GM12878 (cell line): ENCODE measurements around the gene MLN. TPM values are rescaled to one million over a fixed set of nuclear protein-coding genes. Genes with fewer than 3 reads are reported as not detected.

ENCODE experiments used
- ATAC-seq: fragments of 200-7000 bp; cut with Tn5 transposase; 3 replicates; pipeline ENCODE4 v1.9.1; 2020; ENCODE audit warnings: mild to moderate bottlenecking, moderate library complexity
- BruUV-seq: library from RNA; stranded (reverse); fragments of 400-500 nt; replicated peaks from 2 replicates; lab custom pipeline; 2021; lab: Mats Ljungman, UMichigan
- CTCF ChIA-PET: fragments of 300-600 bp; sonication (Branson Sonifier 250); formaldehyde crosslinking; extraction: SDS; loops from one replicate; lab custom pipeline; 2021; ENCODE audit warnings: inconsistent platforms; lab: Yijun Ruan, JAX
- POLR2A ChIA-PET: fragments of 350-600 bp; formaldehyde crosslinking; extraction: SDS; loops from one replicate; lab custom pipeline; 2021; ENCODE audit warnings: inconsistent platforms; lab: Charles Lee
- RAD21 ChIA-PET: fragments of 300-600 bp; sonication (Branson Sonifier 250); formaldehyde crosslinking; loops from one replicate; lab custom pipeline; 2023; ENCODE audit warnings: antibody characterized with exemption; ENCODE audit not compliant: unreplicated experiment; lab: Charles Lee
- SMC1A ChIA-PET: fragments of 300-600 bp; sonication (Branson Sonifier 250); formaldehyde crosslinking; loops from one replicate; lab custom pipeline; 2023; ENCODE audit not compliant: unreplicated experiment, uncharacterized antibody; lab: Charles Lee
- DNase-seq: peaks from one replicate; pipeline ENCODE4 v3.0.0-alpha.2; 2011; ENCODE audit warnings: low read depth, low spot score
- FAIRE-seq: peaks from 3 replicates; lab custom pipeline; 2011; peaks lifted over from hg19 to GRCh38; lab: Jason Lieb, UNC
- H2AFZ ChIP-seq: 2 replicates; pipeline ENCODE4 v1.6.0; 2011; ENCODE audit warnings: low read depth, low read length, control low read depth; ENCODE audit not compliant: control insufficient read depth
- H3K27ac ChIP-seq: 2 replicates; pipeline ENCODE4 v1.5.1; 2011; ENCODE audit warnings: control low read depth; ENCODE audit not compliant: control insufficient read depth, insufficient read depth
- H3K27me3 ChIP-seq, 2 experiments: replicated peaks in 1 of 2; 2 replicates each; pipeline versions ENCODE4 v1.6.0 to v1.6.1; 2011; ENCODE audit warnings: low read length in 1 of 2; ENCODE audit not compliant: control insufficient read depth in 2 of 2, insufficient read depth in 2 of 2
- H3K36me3 ChIP-seq, 2 experiments: 2 replicates each; pipeline ENCODE4 v1.5.1; 2011; ENCODE audit warnings: low read length in 1 of 2; ENCODE audit not compliant: control insufficient read depth in 2 of 2, insufficient read depth in 2 of 2
- H3K4me1 ChIP-seq: 2 replicates; pipeline ENCODE4 v1.6.1; 2011; ENCODE audit warnings: mild to moderate bottlenecking, low read length, moderate library complexity, mixed read lengths; ENCODE audit not compliant: control insufficient read depth, insufficient read depth
- H3K4me2 ChIP-seq: 2 replicates; pipeline ENCODE4 v1.6.0; 2011; ENCODE audit warnings: control low read depth; ENCODE audit not compliant: control insufficient read depth, insufficient read depth
- H3K4me3 ChIP-seq: fragments of 200-600 bp; sonication (generic); 2 replicates; pipeline ENCODE4 v1.5.1; 2016
- H3K79me2 ChIP-seq: 2 replicates; pipeline ENCODE4 v1.6.0; 2011; ENCODE audit warnings: low read length; ENCODE audit not compliant: control insufficient read depth, insufficient read depth
- H3K9ac ChIP-seq: 2 replicates; pipeline ENCODE4 v1.8.0; 2011; ENCODE audit warnings: low read length, control low read depth, mixed read lengths; ENCODE audit not compliant: control insufficient read depth, insufficient read depth
- H3K9me3 ChIP-seq: replicated peaks from 3 replicates; pipeline ENCODE4 v1.5.1; 2011; ENCODE audit warnings: mild to moderate bottlenecking, low read length; ENCODE audit not compliant: control insufficient read depth, insufficient read depth
- H4K20me1 ChIP-seq: 2 replicates; pipeline ENCODE4 v1.6.0; 2011; ENCODE audit not compliant: control insufficient read depth, insufficient read depth
- CHD2 ChIP-seq: IDR thresholded peaks from 2 replicates; pipeline ENCODE4 v1.6.1; 2011; ENCODE audit warnings: low read depth, low read length, improper control_type of control experiment, borderline replicate concordance
- ESRRA ChIP-seq: IDR thresholded peaks from 2 replicates; pipeline ENCODE4 v1.6.1; 2012; ENCODE audit warnings: mild to moderate bottlenecking, low read length, improper control_type of control experiment
- ZNF217 ChIP-seq: fragments of 450-650 bp; IDR thresholded peaks from 2 replicates; pipeline ENCODE4 v1.6.1; 2017; ENCODE audit warnings: antibody characterized with exemption, mild to moderate bottlenecking
- WGBS: methylation state at CpG from one replicate; pipeline ENCODE4 v1.1.6; 2016; ENCODE audit warnings: low lambda C conversion rate; ENCODE audit not compliant: insufficient replicate concordance, insufficient coverage; ENCODE audit errors: missing lambda C conversion rate; 5-methylcytosine and 5-hydroxymethylcytosine counted together
- in situ Hi-C: fragments of 300-500 bp; cut with MboI; formaldehyde crosslinking; loops from 9 replicates; pipeline ENCODE4 v1.14.3; 2018; ENCODE audit warnings: mixed read lengths
- intact Hi-C: fragments of 100-400 bp; cut with micrococcal nuclease; formaldehyde crosslinking; loops from one replicate; pipeline ENCODE4 v1.14.2; 2022; ENCODE audit not compliant: unreplicated experiment
- polyA plus RNA-seq, 11 experiments: library from polyadenylated mRNA; depleted of rRNA in 4 of 11; unstranded in 6 of 11; stranded (reverse) in 5 of 11; fragments of >200 nt; fragmentation: Nextera tagmentation in 4 of 11; fragmentation: Illumina TruSeq in 1 of 11; extraction: Ambion mirVana in 4 of 11; extraction: Trizol in 1 of 11; gene quantifications; 1 replicate in 1 of 11; 2 replicates in 10 of 11; pipeline versions ENCODE4 v1.2.1 to v1.2.3, GENCODE V29; 2011 to 2016; ENCODE audit warnings: inconsistent platforms in 2 of 11, missing spikeins in 2 of 11, low read depth in 1 of 11
- total RNA-seq, 4 experiments: library from RNA; depleted of rRNA in 3 of 4; stranded (reverse); fragments of >200 nt in 3 of 4; fragmentation: Illumina TruSeq in 1 of 4; extraction: Trizol in 1 of 4; gene quantifications; 2 replicates each; pipeline versions ENCODE4 v1.2.1 to v1.2.3, GENCODE V29; 2013 to 2021
- TF ChIP-seq, protein P1 (sequence below): fragments of 450-650 bp; formaldehyde crosslinking; IDR thresholded peaks from 2 replicates; pipeline ENCODE4 v1.4.0; 2020; ENCODE audit warnings: mild to moderate bottlenecking, moderate library complexity

MLN gene
- total and polyA plus RNA-seq, 10 of the 15 experiments (the other 5 are each of a cell fraction or from before 2014, with no cell fraction given): not detected

DNA sequence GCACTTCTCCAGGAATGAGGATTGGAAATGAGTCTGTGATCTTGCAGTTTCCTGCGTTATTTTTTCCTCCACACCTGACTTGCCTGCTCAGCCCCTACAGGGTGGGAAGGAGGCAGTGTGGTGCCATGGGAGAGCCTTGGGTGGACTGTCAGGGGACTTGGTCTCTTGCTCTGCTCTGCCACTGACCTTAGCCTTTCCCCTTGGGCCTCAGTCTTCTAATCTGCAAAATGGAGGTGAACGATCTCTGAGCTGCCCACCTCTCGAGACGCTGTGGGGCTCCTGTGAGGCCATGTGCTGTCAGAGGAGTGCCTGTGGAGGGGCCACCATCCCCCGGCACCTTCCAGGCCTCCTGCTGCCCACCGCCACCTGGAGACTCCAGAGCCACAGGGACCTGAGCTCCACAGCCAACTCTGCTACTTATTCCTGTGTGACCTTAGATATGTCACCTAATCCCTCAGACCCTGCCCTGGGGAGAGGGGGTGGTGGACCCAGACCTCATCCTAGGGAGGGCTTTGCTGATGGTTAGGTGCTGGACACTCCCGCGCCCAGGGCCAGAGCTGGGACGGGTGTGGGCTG is 45.8 kb upstream of the MLN start:
- POLR2A ChIA-PET: no interaction called here
- in situ Hi-C loops: no loop called here
- RAD21 ChIA-PET: no interaction called here
- no peaks in the 10 kb centered on the region for H3K36me3 ChIP-seq
- no peak overlapping the region for H3K4me2 ChIP-seq
- H2AFZ ChIP-seq: no peak overlapping the region
- H3K9me3 ChIP-seq: no peaks in the 10 kb centered on the region
- no peak overlapping the region for H3K9ac ChIP-seq
- DNase-seq (no peak), FAIRE-seq (no peak), ATAC-seq (no peak)
- WGBS: 37% methylated on average over 9 of the region's 9 CpGs
- no peaks in the 10 kb centered on the region for H3K79me2 ChIP-seq
- CTCF ChIA-PET: interaction anchor here (0.6 kb wide), 1 partner anchor 89 kb away, joined by 3 read pairs; no protein-coding TSS in a partner anchor
- peaks cover 0 to 2% of the 10 kb centered on the region in 2 experiments; a peak in 3 of 4 replicates for H3K27me3 ChIP-seq
- intact Hi-C loops: no loop called here
- no peaks in the 10 kb centered on the region for H3K4me1 ChIP-seq
- no peak for TF ChIP-seq ZNF217
- TF ChIP-seq ESRRA: no peak
- TF ChIP-seq CHD2: no peak
- TF ChIP-seq, protein P1, sequence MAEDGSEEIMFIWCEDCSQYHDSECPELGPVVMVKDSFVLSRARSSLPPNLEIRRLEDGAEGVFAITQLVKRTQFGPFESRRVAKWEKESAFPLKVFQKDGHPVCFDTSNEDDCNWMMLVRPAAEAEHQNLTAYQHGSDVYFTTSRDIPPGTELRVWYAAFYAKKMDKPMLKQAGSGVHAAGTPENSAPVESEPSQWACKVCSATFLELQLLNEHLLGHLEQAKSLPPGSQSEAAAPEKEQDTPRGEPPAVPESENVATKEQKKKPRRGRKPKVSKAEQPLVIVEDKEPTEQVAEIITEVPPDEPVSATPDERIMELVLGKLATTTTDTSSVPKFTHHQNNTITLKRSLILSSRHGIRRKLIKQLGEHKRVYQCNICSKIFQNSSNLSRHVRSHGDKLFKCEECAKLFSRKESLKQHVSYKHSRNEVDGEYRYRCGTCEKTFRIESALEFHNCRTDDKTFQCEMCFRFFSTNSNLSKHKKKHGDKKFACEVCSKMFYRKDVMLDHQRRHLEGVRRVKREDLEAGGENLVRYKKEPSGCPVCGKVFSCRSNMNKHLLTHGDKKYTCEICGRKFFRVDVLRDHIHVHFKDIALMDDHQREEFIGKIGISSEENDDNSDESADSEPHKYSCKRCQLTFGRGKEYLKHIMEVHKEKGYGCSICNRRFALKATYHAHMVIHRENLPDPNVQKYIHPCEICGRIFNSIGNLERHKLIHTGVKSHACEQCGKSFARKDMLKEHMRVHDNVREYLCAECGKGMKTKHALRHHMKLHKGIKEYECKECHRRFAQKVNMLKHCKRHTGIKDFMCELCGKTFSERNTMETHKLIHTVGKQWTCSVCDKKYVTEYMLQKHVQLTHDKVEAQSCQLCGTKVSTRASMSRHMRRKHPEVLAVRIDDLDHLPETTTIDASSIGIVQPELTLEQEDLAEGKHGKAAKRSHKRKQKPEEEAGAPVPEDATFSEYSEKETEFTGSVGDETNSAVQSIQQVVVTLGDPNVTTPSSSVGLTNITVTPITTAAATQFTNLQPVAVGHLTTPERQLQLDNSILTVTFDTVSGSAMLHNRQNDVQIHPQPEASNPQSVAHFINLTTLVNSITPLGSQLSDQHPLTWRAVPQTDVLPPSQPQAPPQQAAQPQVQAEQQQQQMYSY (CRISPR knock-in tag): no peak
- 0 out of 2 replicates have a peak, but pooled peaks cover 2% of the 10 kb centered on the region for H4K20me1 ChIP-seq
- no peak overlapping the region for H3K27ac ChIP-seq
- no TSS peak for BruUV-seq
- H3K4me3 ChIP-seq: no peak overlapping the region
- SMC1A ChIA-PET: no interaction called here
